PFSK-1 (cell line): ENCODE measurements around the gene DEFB132.

Experiments
- FOXP2 ChIP-seq: optimal IDR thresholded peaks from 2 replicates; pipeline ENCODE3; 2011; ENCODE audit warnings: borderline replicate concordance, control low read depth, inconsistent platforms; ENCODE audit not compliant: insufficient read depth; ENCODE audit errors: extremely low read length, extremely low read depth
- POLR2AphosphoS5 ChIP-seq: IDR thresholded peaks from 2 replicates; pipeline ENCODE4 v1.6.1; 2012; ENCODE audit warnings: low read depth, mild to moderate bottlenecking, control low read depth, low read length, moderate library complexity
- SIN3A ChIP-seq: IDR thresholded peaks from 2 replicates; pipeline ENCODE4 v1.6.1; 2012; ENCODE audit warnings: mild to moderate bottlenecking, low read length, moderate library complexity, borderline replicate concordance; ENCODE audit not compliant: insufficient read depth
- TAF1 ChIP-seq: IDR thresholded peaks from 2 replicates; pipeline ENCODE4 v1.6.1; 2012; ENCODE audit warnings: low read length, control low read depth, borderline replicate concordance; ENCODE audit not compliant: insufficient read depth
- TF ChIP-seq, protein P1 (sequence below), 2 experiments: IDR thresholded peaks; 2 replicates each; pipeline versions ENCODE4 v1.6.1 to v1.8.0; 2011 to 2012; ENCODE audit warnings: low read depth in 2 of 2, low read length in 2 of 2, control low read depth in 1 of 2, inconsistent platforms in 1 of 2, mild to moderate bottlenecking in 1 of 2, moderate library complexity in 1 of 2; ENCODE audit not compliant: insufficient read depth in 1 of 2

The DEFB132 gene

DNA sequence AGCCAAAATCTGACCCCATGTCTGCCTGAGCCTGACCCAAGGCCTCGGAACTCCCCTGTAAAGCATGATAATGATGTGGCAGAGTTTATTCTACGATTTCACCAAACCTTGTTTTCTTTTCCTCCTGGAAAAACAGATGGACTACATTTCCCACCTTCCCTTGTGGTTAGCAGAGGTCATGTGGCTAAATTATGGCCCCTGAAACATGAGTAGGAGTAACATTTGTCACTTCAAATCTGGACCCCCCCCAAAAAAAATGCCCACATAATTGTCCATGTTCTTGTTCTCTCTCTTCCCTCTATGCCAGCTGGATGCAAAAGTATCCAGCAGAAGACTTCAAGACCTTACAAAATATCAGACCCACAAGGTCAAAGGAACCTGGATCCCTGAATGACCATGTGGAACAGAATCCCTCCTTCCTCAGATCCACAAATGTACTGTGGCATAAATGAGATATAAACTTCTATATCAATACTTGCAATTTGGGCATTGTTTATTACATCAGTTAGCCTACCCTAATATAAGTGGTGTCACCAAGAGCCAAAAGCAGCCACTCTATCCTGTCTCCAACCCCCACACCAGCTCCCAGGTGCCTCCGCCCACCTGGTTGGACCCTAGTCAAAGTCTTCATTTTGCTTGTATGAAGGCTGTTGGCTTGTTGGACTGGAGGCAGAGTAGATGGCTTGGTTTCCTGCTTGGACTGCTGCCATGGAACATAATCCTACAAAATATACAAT is 31.6 kb downstream of the DEFB132 start:
- no peak for TF ChIP-seq FOXP2
- TF ChIP-seq TAF1 = no peak
- TF ChIP-seq, protein P1, sequence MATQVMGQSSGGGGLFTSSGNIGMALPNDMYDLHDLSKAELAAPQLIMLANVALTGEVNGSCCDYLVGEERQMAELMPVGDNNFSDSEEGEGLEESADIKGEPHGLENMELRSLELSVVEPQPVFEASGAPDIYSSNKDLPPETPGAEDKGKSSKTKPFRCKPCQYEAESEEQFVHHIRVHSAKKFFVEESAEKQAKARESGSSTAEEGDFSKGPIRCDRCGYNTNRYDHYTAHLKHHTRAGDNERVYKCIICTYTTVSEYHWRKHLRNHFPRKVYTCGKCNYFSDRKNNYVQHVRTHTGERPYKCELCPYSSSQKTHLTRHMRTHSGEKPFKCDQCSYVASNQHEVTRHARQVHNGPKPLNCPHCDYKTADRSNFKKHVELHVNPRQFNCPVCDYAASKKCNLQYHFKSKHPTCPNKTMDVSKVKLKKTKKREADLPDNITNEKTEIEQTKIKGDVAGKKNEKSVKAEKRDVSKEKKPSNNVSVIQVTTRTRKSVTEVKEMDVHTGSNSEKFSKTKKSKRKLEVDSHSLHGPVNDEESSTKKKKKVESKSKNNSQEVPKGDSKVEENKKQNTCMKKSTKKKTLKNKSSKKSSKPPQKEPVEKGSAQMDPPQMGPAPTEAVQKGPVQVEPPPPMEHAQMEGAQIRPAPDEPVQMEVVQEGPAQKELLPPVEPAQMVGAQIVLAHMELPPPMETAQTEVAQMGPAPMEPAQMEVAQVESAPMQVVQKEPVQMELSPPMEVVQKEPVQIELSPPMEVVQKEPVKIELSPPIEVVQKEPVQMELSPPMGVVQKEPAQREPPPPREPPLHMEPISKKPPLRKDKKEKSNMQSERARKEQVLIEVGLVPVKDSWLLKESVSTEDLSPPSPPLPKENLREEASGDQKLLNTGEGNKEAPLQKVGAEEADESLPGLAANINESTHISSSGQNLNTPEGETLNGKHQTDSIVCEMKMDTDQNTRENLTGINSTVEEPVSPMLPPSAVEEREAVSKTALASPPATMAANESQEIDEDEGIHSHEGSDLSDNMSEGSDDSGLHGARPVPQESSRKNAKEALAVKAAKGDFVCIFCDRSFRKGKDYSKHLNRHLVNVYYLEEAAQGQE (IDR thresholded peaks at IDR 0.05; ENCODE audit: insufficient read depth in 1 of 2, low read depth in 2 of 2, low read length in 2 of 2) = no peak
- TF ChIP-seq POLR2AphosphoS5 = no peak
- no peak for TF ChIP-seq SIN3A

DNA sequence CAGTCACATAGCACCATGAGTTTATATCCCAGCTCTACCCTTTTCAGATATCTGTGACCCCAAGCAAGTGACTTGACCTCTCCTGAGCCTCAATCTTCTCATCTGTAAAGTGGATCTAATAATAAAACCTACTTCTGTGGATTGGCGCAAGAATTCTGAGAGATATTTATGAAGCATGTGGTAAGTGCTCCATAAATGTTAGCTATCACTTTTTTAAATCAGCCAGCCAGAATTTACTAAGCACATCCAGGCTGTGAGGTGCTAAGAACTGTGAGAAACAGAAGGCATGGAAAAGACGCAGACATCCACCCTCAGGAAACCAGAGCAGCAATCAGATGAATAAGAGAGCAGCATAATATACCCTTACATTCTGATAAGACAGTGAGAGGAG is 32.2 kb downstream of the DEFB132 start:
- TF ChIP-seq POLR2AphosphoS5 (no peak), SIN3A (no peak), FOXP2 (no peak), TAF1 (no peak)
- TF ChIP-seq, protein P1 (IDR thresholded peaks at IDR 0.05; ENCODE audit: insufficient read depth in 1 of 2, low read depth in 2 of 2, low read length in 2 of 2) = no peak

DNA sequence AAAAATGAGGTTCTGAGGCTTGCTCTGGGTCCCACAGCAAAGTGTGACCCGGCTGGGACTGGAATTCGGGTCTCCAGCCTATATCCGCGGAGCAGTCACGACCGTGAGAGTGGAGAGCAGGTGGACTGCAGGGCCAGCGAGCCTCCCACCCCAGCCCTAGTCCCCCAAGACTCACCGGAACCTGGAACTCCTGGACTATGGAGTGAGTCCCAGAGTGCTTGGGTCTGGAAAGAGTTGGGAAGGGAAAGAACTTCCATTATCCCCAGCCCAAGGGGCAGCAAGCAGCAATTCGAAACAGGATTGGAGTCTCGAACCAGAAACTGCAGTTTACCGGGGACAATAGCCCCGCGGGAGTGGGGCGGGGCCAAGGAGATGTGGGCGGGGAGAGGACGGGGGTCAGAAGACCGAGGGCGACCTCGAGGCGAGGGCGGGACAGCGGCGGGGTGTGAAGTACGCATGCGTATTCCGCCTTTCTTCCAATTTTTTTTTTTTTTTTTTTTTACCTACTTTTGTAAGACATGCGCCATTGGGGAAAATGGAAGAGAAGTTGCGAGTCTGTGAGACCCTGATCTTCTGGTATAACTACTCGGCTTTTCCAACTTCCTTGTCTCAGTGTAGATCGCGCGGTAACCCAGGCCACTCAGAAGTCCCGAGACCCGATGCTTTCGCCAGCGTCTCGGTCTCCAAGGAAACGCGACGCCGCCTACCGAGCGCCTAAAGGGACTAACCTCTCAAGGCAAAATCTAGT is 32.7 kb downstream of the DEFB132 start, which contains the start of gene C20orf96:
Gene C20orf96, minus strand, starts transcription at position 667 of the 748 bp plus-strand sequence. Its CDS starts 140 bp downstream, at position 527.
- TF ChIP-seq SIN3A (peak; percentile 96; the same call in 1 of the 2 replicates), FOXP2 (no peak), POLR2AphosphoS5 (peak; percentile 58; the same call in 1 of the 2 replicates), TAF1 (peak; percentile 57; the same call in 1 of the 2 replicates)
- TF ChIP-seq, protein P1 (IDR thresholded peaks at IDR 0.05; ENCODE audit: insufficient read depth in 1 of 2, low read depth in 2 of 2, low read length in 2 of 2) = 0 out of 4 replicates have a peak, but pooled peaks of 1 of the 2 experiments have one; percentile 19

DNA sequence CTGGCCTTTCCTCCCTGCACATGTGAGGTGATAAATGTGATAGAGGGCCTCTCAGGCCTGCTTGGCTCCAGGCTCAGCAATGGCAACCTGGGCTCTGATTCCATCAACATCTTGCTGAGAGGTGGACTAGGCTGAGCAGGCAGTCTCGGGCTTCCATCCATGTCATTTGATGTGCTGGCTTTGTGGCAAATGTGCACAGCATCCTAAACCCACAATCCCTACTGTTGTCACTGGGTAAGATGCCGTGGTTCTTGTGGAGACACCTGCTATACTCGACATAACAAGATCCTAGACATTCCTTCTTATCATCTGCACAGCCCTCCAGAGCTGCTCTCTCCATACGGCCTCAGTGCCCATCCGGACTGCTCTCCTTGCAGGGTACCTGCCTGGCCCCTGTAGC is 37.1 kb downstream of the DEFB132 start:
- TF ChIP-seq, protein P1 (IDR thresholded peaks at IDR 0.05; ENCODE audit: insufficient read depth in 1 of 2, low read depth in 2 of 2, low read length in 2 of 2) = no peak
- TF ChIP-seq SIN3A = no peak
- TF ChIP-seq POLR2AphosphoS5 = no peak
- TF ChIP-seq TAF1 = no peak
- TF ChIP-seq FOXP2 = no peak
